Breast epithelium (tissue), 4 donors: ENCODE data around the gene ASB6. TPM values are rescaled to one million over a fixed set of nuclear protein-coding genes. Genes with fewer than 3 reads are reported as not detected.

Experiments
- DNase-seq, 2 donors: peaks; one replicate each; pipeline ENCODE4 v3.0.0-alpha.2; 2019; ENCODE audit warnings: low spot score in 2 of 2
- H3K27ac ChIP-seq, 2 donors: fragments of 200-600 bp; sonication (generic) in 1 of 2; one replicate each; pipeline ENCODE4 v1.5.1; 2016 to 2019; ENCODE audit warnings: mild to moderate bottlenecking in 1 of 2
- H3K27me3 ChIP-seq, 2 donors: fragments of 200-600 bp; sonication (generic) in 1 of 2; one replicate each; pipeline versions ENCODE4 v1.5.1 to v1.6.0; 2017 to 2019; ENCODE audit warnings: control low read depth in 1 of 2, mild to moderate bottlenecking in 1 of 2
- H3K36me3 ChIP-seq: fragments of 200-600 bp; one replicate; pipeline ENCODE4 v1.5.1; 2019
- H3K4me1 ChIP-seq, 2 donors: fragments of 200-600 bp; sonication (generic); one replicate each; pipeline ENCODE4 v1.5.1; 2016 to 2019; ENCODE audit warnings: control low read depth in 1 of 2
- H3K4me3 ChIP-seq, 3 donors: fragments of 200-600 bp; sonication (generic); 1 replicate in 2 of 3; 2 replicates in 1 of 3; pipeline ENCODE4 v1.5.1; 2016 to 2019; ENCODE audit warnings: mild to moderate bottlenecking in 3 of 3, moderate library complexity in 2 of 3
- H3K9me3 ChIP-seq, 2 donors: fragments of 200-600 bp; sonication (generic) in 1 of 2; one replicate each; pipeline ENCODE4 v1.5.1; 2016 to 2019; ENCODE audit warnings: control low read depth in 1 of 2
- POLR2A ChIP-seq: fragments of 450-650 bp; IDR thresholded peaks from one replicate; pipeline ENCODE4 v1.6.1; 2016; ENCODE audit warnings: antibody characterized with exemption, mild to moderate bottlenecking, moderate library complexity
- POLR2AphosphoS5 ChIP-seq, 3 donors: sonication (generic); formaldehyde crosslinking; IDR thresholded peaks; one replicate each; pipeline ENCODE4 v1.6.1; 2017; ENCODE audit warnings: antibody characterized with exemption in 3 of 3
- intact Hi-C: fragments of 100-400 bp; cut with DNase I; formaldehyde crosslinking; loops from one replicate; pipeline ENCODE4 v1.15.1; 2023; ENCODE audit warnings: low total_unique reads
- total RNA-seq, 3 donors: library from RNA; depleted of rRNA; stranded (reverse); fragments of >200 nt; gene quantifications; one replicate each; pipeline ENCODE4 v1.1.0, GENCODE V29; 2016
- TF ChIP-seq, protein P1 (sequence below), 3 donors: fragments of 450-650 bp; IDR thresholded peaks; one replicate each; pipeline ENCODE4 v1.5.1; 2016 to 2017; ENCODE audit warnings: antibody characterized with exemption in 3 of 3, mild to moderate bottlenecking in 3 of 3, moderate library complexity in 3 of 3

The ASB6 gene
- total RNA-seq: 10 to 100 TPM; 11.2 to 24.4 (median 21.6) TPM

DNA sequence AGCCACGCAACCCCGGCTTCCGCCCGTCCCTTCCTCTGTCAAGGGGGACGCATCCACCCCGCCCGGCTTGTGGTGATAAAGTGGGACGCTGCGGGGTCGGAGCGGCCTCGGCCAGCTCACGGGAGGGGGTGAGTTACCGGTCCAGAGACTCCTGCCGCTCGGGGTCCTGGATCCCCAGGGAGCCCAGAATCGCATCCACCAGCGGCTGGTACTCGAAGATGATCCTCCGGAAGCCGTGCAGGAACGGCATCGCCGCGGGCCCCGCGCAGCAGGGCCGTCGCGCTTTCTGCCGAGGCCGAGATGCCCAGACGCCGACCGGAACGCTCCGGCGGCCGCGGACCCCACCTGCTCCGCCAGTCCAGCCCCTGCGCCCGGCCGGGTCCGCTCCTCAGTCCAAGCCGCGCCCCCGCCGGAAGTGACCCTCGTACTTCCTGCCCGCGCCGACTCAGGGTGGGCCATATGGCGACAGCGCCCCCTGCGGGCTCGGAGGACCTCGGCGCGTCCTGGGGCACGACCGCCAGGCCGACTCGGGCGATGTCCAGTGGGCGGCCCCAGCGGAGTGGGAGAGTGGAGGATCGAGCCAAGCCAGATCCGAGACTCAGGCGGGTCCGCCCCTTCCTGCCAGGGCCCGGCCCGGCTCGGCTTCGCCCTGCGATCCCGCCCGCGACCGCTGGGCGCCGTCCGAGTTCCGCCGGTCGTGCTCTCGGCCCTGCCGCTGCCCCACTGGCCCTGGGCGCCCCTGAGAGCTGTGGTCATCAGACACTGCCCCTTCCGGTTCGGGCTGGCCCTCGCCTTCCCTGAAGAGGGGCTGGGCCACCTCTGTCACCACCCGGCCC, at the start of gene ASB6:
Gene ASB6 (minus strand): TSS at position 402 of the 836 bp plus-strand sequence. CDS start 152 bp downstream, at position 250.
- Histone ChIP-seq H3K36me3 (no peaks in the 10 kb centered on the region), H3K4me3 (peak within 1 kb of the TSS; percentile 90 to 94 (median 92)), H3K27me3 (no peaks in the 10 kb centered on the region), H3K4me1 (peaks cover 3 to 16% of the 10 kb centered on the region in 2 donors), H3K27ac (peak within 1 kb of the TSS; percentile 86 to 92), H3K9me3 (no peaks in the 10 kb centered on the region)
- DNase-seq: peak; percentile 94 to 98
- TF ChIP-seq, protein P1, sequence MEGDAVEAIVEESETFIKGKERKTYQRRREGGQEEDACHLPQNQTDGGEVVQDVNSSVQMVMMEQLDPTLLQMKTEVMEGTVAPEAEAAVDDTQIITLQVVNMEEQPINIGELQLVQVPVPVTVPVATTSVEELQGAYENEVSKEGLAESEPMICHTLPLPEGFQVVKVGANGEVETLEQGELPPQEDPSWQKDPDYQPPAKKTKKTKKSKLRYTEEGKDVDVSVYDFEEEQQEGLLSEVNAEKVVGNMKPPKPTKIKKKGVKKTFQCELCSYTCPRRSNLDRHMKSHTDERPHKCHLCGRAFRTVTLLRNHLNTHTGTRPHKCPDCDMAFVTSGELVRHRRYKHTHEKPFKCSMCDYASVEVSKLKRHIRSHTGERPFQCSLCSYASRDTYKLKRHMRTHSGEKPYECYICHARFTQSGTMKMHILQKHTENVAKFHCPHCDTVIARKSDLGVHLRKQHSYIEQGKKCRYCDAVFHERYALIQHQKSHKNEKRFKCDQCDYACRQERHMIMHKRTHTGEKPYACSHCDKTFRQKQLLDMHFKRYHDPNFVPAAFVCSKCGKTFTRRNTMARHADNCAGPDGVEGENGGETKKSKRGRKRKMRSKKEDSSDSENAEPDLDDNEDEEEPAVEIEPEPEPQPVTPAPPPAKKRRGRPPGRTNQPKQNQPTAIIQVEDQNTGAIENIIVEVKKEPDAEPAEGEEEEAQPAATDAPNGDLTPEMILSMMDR (IDR thresholded peaks at IDR 0.05): peak; percentile 99 to 100 (median 100)
- TF ChIP-seq POLR2AphosphoS5 (IDR thresholded peaks at IDR 0.05) (peak; percentile 92 to 95 (median 94)), POLR2A (peak; percentile 29)
- intact Hi-C loops: loop anchor here (10.0 kb wide), 1 partner anchor 143 kb away; no protein-coding TSS in a partner anchor

DNA sequence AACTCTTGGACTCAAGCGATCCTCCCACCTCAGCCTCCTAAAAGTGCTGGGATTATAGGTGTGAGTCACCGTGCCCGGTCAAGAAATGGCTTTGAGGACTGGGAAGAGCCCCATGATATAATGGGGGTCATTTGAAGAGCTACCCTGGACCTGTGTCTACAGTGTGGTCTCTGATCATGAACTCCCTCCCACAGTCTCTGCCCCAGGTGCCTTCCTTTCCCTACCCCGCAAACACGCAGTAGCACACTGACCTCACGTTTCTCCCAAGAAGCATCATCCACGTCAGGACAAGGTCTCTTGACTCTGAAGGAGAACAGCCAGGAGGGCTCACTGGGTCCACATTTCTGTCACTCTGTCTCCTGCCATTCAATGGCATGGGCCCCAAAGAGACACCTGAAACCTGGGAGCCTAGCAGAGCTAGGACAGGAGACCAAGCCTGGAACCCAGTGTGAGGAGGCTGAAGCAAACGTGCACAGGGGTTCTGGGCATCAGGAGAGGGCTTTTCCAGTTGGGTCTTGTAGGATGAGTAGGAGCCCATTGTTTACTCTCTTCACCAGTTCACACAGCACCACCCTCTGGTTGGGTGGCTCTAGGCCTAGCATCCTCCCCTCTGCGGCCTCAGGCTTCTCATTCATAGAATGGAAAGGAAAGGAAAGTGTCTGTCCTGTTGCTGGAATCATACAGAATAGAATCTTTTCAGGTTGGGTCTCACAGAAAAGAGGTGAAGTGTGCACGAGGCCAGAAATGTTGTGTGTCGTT, 46.5 kb upstream of the ASB6 start:
- Histone ChIP-seq H3K9me3 (no peaks in the 10 kb centered on the region), H3K4me3 (no peak overlapping the region), H3K36me3 (no peaks in the 10 kb centered on the region), H3K27ac (no peak overlapping the region), H3K27me3 (no peaks in the 10 kb centered on the region), H3K4me1 (no peaks in the 10 kb centered on the region)
- TF ChIP-seq, protein P1 (IDR thresholded peaks at IDR 0.05): no peak
- TF ChIP-seq POLR2AphosphoS5 (IDR thresholded peaks at IDR 0.05) (no peak), POLR2A (no peak)
- intact Hi-C loops: no loop called here
- DNase-seq: no peak

DNA sequence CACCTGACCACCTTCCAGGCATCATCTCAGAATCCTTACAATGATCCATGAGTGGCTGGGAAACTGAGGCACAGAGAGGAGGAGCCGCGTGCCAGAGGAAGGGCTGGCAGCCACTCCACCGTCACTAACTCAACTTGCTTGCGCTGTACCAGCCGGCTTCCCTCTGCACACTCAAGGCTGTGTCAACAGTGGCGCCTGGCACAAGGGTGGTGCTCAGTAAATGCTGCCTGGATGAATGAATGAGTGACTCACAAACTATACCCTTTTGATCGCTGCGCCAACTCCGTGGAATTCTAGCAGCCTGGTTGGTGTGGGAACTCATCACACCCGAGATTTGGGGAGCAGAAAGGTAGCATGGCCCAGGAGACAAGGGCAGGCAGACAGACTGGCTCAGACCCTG, 45.4 kb upstream of the ASB6 start:
- H3K4me3 ChIP-seq: no peak overlapping the region
- intact Hi-C loops: no loop called here
- no peak for DNase-seq

DNA sequence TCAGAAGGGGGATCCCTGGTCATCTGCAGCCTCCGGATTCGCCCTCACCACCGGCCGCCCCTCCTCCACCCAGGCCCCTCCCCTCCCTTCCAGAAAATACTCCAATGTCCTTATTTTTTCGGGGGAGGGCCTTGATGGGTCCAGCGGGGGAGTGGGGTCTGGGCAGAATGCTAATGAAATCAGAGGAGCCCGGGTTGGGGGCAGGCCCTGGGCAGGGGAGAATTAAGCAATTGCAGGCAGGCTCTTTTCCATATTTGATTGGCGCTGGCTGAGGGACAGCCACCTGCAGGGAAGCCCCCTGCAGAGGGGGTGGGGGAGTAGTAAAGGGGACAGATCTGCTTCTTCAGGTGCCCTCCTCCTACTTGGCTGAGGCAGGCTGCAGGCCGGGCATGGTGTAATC, 44.8 kb upstream of the ASB6 start:
- no peak for DNase-seq
- Histone ChIP-seq H3K4me3 (no peak overlapping the region), H3K27ac (no peak overlapping the region), H3K27me3 (no peaks in the 10 kb centered on the region), H3K4me1 (no peaks in the 10 kb centered on the region), H3K36me3 (no peaks in the 10 kb centered on the region), H3K9me3 (no peaks in the 10 kb centered on the region)
- intact Hi-C loops: no loop called here
- TF ChIP-seq POLR2AphosphoS5 (IDR thresholded peaks at IDR 0.05) (no peak), POLR2A (no peak)
- TF ChIP-seq, protein P1 (IDR thresholded peaks at IDR 0.05): no peak

More for the DNA sequence above, 45.4 kb upstream of the ASB6 start:
- Histone ChIP-seq H3K9me3 (no peaks in the 10 kb centered on the region), H3K36me3 (no peaks in the 10 kb centered on the region), H3K27me3 (no peaks in the 10 kb centered on the region), H3K27ac (no peak overlapping the region), H3K4me1 (no peaks in the 10 kb centered on the region)
- TF ChIP-seq, protein P1 (IDR thresholded peaks at IDR 0.05): no peak
- TF ChIP-seq POLR2A: no peak
- no peak for TF ChIP-seq POLR2AphosphoS5 (IDR thresholded peaks at IDR 0.05)

- H3K36me3 ChIP-seq: no peaks in the 10 kb centered on the region
- H3K27ac ChIP-seq: no peak overlapping the region
- H3K27me3 ChIP-seq: no peaks in the 10 kb centered on the region
- H3K4me1 ChIP-seq: no peaks in the 10 kb centered on the region
- DNase-seq: no peak
- no peak overlapping the region for H3K4me3 ChIP-seq
- H3K9me3 ChIP-seq: no peaks in the 10 kb centered on the region
- TF ChIP-seq POLR2AphosphoS5 (IDR thresholded peaks at IDR 0.05): no peak
- TF ChIP-seq POLR2A: no peak
- TF ChIP-seq, protein P1 (IDR thresholded peaks at IDR 0.05): no peak
- intact Hi-C loops: no loop called here
Measured at GRCh38 chr9:129685933-129686259, 43.9 kb upstream of the ASB6 start.
